ENCODE measurements around the gene DMD.

The DMD gene

GRCh38 chrX:31443654-31444053, 1767.7 kb downstream of the DMD start:
- no peaks in the 10 kb centered on the region for H3K9me2 ChIP-seq (replicated peaks; ENCODE audit: insufficient read depth, low read length)
- H3K27me3 ChIP-seq (replicated peaks; ENCODE audit: insufficient read depth, low read length) = no peaks in the 10 kb centered on the region
- H3K4me1 ChIP-seq (ENCODE audit: low read length) = no peaks in the 10 kb centered on the region
- no peak overlapping the region for H3K27ac ChIP-seq (ENCODE audit: low read length)
- H4K20me1 ChIP-seq (ENCODE audit: insufficient read depth, low read length) = no peaks in the 10 kb centered on the region
- H3K9ac ChIP-seq (ENCODE audit: low read length) = no peak overlapping the region
- no peaks in the 10 kb centered on the region for H3K36me3 ChIP-seq (replicated peaks; ENCODE audit: insufficient read depth, low read length)
- H2AFZ ChIP-seq (ENCODE audit: low read length) = no peak overlapping the region
- no peaks in the 10 kb centered on the region for H3K79me2 ChIP-seq (ENCODE audit: low read length)
- H3K9me3 ChIP-seq (replicated peaks; ENCODE audit: insufficient read depth, low read length) = no peaks in the 10 kb centered on the region
- no peak for DNase-seq
- H3K4me2 ChIP-seq (ENCODE audit: low read depth, low read length) = no peak overlapping the region
- no peak for TF ChIP-seq EZH2 (optimal IDR thresholded peaks at IDR 0.05; ENCODE audit: low read depth, low read length)
- H3F3A ChIP-seq (ENCODE audit: insufficient read depth, low read length) = no peaks in the 10 kb centered on the region
- H3K4me3 ChIP-seq (ENCODE audit: low read length) = no peak overlapping the region

GRCh38 chrX:31440546-31440945, 1770.8 kb downstream of the DMD start:
- H3K36me3 ChIP-seq (replicated peaks; ENCODE audit: insufficient read depth, low read length) = no peaks in the 10 kb centered on the region
- no peaks in the 10 kb centered on the region for H3K9me2 ChIP-seq (replicated peaks; ENCODE audit: insufficient read depth, low read length)
- H3K9me3 ChIP-seq (replicated peaks; ENCODE audit: insufficient read depth, low read length) = no peaks in the 10 kb centered on the region
- H3K9ac ChIP-seq (ENCODE audit: low read length) = no peak overlapping the region
- no peaks in the 10 kb centered on the region for H3K27me3 ChIP-seq (replicated peaks; ENCODE audit: insufficient read depth, low read length)
- no peaks in the 10 kb centered on the region for H4K20me1 ChIP-seq (ENCODE audit: insufficient read depth, low read length)
- DNase-seq = no peak
- H3K4me2 ChIP-seq (ENCODE audit: low read depth, low read length) = no peak overlapping the region
- no peaks in the 10 kb centered on the region for H3F3A ChIP-seq (ENCODE audit: insufficient read depth, low read length)
- H3K79me2 ChIP-seq (ENCODE audit: low read length) = no peaks in the 10 kb centered on the region
- H3K27ac ChIP-seq (ENCODE audit: low read length) = no peak overlapping the region
- H3K4me1 ChIP-seq (ENCODE audit: low read length) = no peaks in the 10 kb centered on the region
- no peak overlapping the region for H2AFZ ChIP-seq (ENCODE audit: low read length)
- no peak for TF ChIP-seq EZH2phosphoT487 (IDR thresholded peaks at IDR 0.05; ENCODE audit: low read length)
- TF ChIP-seq CTCF (IDR thresholded peaks at IDR 0.05; ENCODE audit: low read length) = no peak
- no peak for TF ChIP-seq EZH2 (optimal IDR thresholded peaks at IDR 0.05; ENCODE audit: low read depth, low read length)
- no peak overlapping the region for H3K4me3 ChIP-seq (ENCODE audit: low read length)

- no peaks in the 10 kb centered on the region for H3K27me3 ChIP-seq (replicated peaks; ENCODE audit: insufficient read depth, low read length)
- no peak overlapping the region for H3K4me2 ChIP-seq (ENCODE audit: low read depth, low read length)
- H4K20me1 ChIP-seq (ENCODE audit: insufficient read depth, low read length) = no peaks in the 10 kb centered on the region
Measured at GRCh38 chrX:31436424-31436823, 1774.9 kb downstream of the DMD start.

GRCh38 chrX:31435592-31435991, 1775.8 kb downstream of the DMD start:
- no peak for DNase-seq
- no peak overlapping the region for H3K9ac ChIP-seq (ENCODE audit: low read length)
- no peaks in the 10 kb centered on the region for H3F3A ChIP-seq (ENCODE audit: insufficient read depth, low read length)
- no peak overlapping the region for H3K4me3 ChIP-seq (ENCODE audit: low read length)
- no peaks in the 10 kb centered on the region for H3K9me2 ChIP-seq (replicated peaks; ENCODE audit: insufficient read depth, low read length)
- no peak overlapping the region for H3K27ac ChIP-seq (ENCODE audit: low read length)
- no peaks in the 10 kb centered on the region for H4K20me1 ChIP-seq (ENCODE audit: insufficient read depth, low read length)
- H3K79me2 ChIP-seq (ENCODE audit: low read length) = no peaks in the 10 kb centered on the region
- no peaks in the 10 kb centered on the region for H3K27me3 ChIP-seq (replicated peaks; ENCODE audit: insufficient read depth, low read length)
- H3K9me3 ChIP-seq (replicated peaks; ENCODE audit: insufficient read depth, low read length) = no peaks in the 10 kb centered on the region
- no peak overlapping the region for H2AFZ ChIP-seq (ENCODE audit: low read length)
- TF ChIP-seq EZH2 (optimal IDR thresholded peaks at IDR 0.05; ENCODE audit: low read depth, low read length) = no peak
- no peak overlapping the region for H3K4me2 ChIP-seq (ENCODE audit: low read depth, low read length)
- no peaks in the 10 kb centered on the region for H3K4me1 ChIP-seq (ENCODE audit: low read length)
- H3K36me3 ChIP-seq (replicated peaks; ENCODE audit: insufficient read depth, low read length) = no peaks in the 10 kb centered on the region

More at GRCh38 chrX:31436424-31436823, 1774.9 kb downstream of the DMD start:
- no peak for TF ChIP-seq CTCF (IDR thresholded peaks at IDR 0.05; ENCODE audit: low read length)
- no peak overlapping the region for H3K4me3 ChIP-seq (ENCODE audit: low read length)
- no peaks in the 10 kb centered on the region for H3K4me1 ChIP-seq (ENCODE audit: low read length)
- no peak overlapping the region for H2AFZ ChIP-seq (ENCODE audit: low read length)
- no peaks in the 10 kb centered on the region for H3F3A ChIP-seq (ENCODE audit: insufficient read depth, low read length)
- H3K79me2 ChIP-seq (ENCODE audit: low read length) = no peaks in the 10 kb centered on the region
- DNase-seq = no peak
- H3K9me3 ChIP-seq (replicated peaks; ENCODE audit: insufficient read depth, low read length) = no peaks in the 10 kb centered on the region
- no peaks in the 10 kb centered on the region for H3K36me3 ChIP-seq (replicated peaks; ENCODE audit: insufficient read depth, low read length)
- H3K9ac ChIP-seq (ENCODE audit: low read length) = no peak overlapping the region
- no peaks in the 10 kb centered on the region for H3K9me2 ChIP-seq (replicated peaks; ENCODE audit: insufficient read depth, low read length)
- H3K27ac ChIP-seq (ENCODE audit: low read length) = no peak overlapping the region

Data from MM.1S (cell line).